HL-60/S4 treated with phorbol 12-myristate 13-acetate at 8.2 ng/mL for 4 days and 3 days (cell line): ENCODE results near the gene GPR27.

Source experiments
- in situ Hi-C: fragments of 300-500 bp; cut with MboI; formaldehyde crosslinking; loops from 2 replicates; pipeline ENCODE4 v1.15.0; 2022; ENCODE audit warnings: low sequenced_read_pairs

GPR27 gene

DNA sequence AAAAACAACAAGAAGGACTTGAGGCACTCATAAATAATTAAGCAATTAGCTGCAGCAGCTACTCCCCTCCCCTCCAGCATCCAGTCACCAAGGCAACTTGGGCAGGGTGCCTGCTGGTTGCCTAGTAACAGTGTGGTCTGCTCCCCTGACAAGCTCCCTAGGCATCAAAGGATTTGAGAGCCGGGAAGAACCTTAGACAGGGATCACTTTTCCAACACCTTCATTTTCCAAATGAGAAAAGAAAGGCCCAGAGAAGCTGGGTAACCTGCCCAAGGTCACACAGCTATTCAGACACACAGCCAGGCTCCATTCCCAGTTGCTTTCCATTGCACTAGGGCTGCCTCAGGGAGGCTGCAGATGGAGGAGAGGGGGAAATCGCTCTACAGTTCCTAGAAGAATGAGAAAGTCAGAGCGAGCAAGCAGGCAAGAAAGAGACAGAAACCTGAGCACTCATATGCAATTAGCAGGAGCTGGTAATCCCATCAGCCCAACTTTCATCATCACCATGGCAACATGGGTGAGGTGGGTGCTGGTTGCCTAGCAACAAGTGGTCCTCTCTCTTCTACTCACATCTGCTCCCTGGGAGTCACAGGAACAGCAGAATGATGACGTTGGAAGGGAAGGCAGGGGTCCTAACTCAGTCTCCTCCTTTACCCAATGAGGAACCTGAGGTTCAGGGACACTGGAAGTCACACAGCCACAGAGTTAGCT is 24.9 kb upstream of the GPR27 start:
- in situ Hi-C loops, result loop anchor here (25.0 kb wide), 2 partner anchors 134 to 1359 kb away; no protein-coding TSS in a partner anchor

DNA sequence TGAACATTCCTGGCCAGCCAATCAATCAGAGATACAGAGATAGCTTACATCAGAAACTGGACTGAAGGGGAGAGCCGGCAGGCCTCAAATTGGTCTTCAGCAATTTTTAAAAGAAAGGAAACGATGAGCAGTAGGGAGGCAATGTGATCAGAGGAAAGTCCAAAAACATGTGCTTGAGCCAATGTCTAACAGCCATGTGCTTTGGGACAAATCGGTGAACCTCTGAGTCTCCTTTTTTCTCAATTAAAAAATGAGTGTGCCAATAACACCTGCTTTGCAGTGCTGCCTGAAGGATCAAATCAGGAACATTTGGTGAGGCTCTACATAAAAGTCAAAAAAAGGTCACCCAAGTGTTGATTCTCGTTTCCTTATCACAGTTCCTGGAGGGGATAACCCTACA is 21.0 kb upstream of the GPR27 start:
- in situ Hi-C loops, result loop anchor here (25.0 kb wide), 2 partner anchors 130 to 1355 kb away; no protein-coding TSS in a partner anchor

GRCh38 chr3:71733319-71733718 is 20.3 kb upstream of the GPR27 start:
- in situ Hi-C loops, result loop anchor here (25.0 kb wide), 2 partner anchors 129 to 1354 kb away; no protein-coding TSS in a partner anchor

GRCh38 chr3:71734881-71735280 is 18.8 kb upstream of the GPR27 start:
- in situ Hi-C loops, result loop anchor here (25.0 kb wide), 2 partner anchors 127 to 1352 kb away; no protein-coding TSS in a partner anchor

GRCh38 chr3:71742621-71743020 is 11.0 kb upstream of the GPR27 start:
- in situ Hi-C loops, result loop anchor here (25.0 kb wide), 2 partner anchors 120 to 1345 kb away; no protein-coding TSS in a partner anchor

DNA sequence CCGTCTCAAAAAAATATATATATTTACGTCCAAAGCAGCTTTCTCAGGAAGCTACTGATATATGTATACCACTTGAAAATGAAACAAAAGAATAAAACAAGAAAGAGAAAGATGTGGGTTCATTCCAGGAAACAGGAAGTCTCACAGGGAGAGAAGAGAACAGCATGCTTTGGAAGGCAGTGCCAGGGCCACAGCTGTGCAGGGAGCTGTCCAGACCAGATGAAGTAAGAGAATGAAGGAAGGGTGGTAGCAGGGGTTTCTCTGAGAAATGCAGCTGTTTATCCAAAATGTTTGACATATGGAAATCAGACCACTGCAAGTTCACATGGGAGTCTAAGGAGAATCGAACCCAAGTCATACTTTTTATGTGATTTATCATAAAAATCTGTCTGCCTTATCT is 8.9 kb upstream of the GPR27 start:
- in situ Hi-C loops, result loop anchor here (25.0 kb wide), 2 partner anchors 118 to 1343 kb away; no protein-coding TSS in a partner anchor

DNA sequence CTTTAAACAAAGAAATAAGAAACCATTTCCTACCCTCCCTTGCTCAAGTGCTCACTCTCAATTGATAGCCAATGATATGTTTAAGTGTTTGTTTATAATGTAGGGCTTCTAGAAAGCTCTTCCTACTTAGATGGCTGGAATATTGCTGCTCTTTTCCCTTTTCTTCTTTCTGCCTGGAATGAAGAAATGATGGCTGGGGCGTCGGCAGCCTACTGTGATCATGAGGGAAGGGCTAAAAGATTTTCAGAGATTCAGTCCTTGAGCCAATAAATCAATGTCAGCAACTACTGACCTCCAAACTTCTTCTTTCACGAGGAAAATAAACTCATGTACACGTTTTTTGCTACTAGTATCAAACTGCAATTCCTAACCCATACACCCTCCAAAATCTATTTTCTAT is 2.1 kb upstream of the GPR27 start:
- in situ Hi-C loops, result no loop called here

DNA sequence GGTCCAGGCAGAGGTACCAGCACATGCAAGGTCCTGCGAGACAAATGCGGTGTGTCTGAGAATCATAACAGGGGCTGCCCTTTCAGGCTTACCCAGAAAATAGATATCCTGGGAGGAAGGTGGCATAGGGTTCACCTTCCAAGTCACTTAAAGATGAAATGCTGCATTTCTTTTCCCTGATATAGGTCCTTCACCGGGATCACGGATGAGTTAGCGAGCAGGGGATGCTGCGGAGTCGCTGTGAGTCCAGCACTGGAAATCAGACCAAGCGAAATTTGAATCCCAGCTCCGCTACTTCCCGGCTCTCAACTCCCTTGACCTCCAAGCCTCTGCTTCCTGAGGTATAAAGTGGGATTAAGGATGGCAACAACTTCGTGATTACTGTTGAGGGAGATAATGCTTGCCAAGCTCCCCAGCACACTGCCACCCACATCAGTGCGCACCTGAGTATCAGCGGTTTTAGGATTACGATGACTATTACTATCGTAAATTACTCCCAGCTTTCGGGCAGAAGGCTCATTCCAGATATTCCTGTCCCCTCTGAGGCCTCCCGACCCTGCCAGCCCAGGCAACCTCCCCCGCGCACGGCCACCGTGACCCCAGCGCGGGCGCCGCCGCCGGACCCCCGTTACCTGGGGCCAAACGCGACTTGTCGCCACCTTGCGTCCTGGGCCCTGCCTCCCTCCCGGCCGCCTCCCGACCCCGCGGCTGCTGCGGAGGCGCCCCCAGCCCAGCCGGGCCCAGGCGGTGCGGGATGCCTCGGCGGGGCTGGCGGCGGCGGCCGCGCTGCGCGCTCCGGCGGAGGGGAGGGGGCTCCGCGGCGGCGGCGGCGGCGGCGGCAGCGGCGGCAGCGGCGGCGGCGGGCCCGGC is 589 bp upstream of the GPR27 start:
- in situ Hi-C loops, result no loop called here

- in situ Hi-C loops, result no loop called here
Measured at GRCh38 chr3:71754610-71755253, 1.1 kb downstream of the GPR27 start.

DNA sequence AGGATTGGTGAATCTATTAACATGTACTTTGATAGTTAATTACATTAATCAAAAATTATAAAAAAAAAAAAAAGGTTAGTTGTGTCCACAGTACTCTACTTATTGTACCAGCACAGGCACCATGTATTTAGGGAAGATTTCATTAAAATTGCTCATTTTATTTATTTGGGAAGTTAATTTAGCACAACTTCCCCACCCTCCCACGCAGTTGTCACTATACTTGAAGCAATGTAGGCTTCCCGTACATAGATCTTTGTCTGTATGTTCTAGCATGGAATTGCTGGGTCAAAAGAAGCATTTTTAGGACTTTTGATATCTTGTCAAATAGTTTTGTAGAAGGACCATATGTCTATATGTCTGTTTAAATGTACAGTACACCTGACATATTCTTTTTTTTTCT is 4.4 kb downstream of the GPR27 start:
- in situ Hi-C loops, result no loop called here

GRCh38 chr3:71759401-71759800 is 5.7 kb downstream of the GPR27 start:
- in situ Hi-C loops, result no loop called here

GRCh38 chr3:71760140-71760539 is 6.5 kb downstream of the GPR27 start:
- in situ Hi-C loops, result no loop called here

GRCh38 chr3:71763426-71763825 is 9.8 kb downstream of the GPR27 start:
- in situ Hi-C loops, result no loop called here

- in situ Hi-C loops, result no loop called here
Measured at GRCh38 chr3:71771126-71771525, 17.5 kb downstream of the GPR27 start.

DNA sequence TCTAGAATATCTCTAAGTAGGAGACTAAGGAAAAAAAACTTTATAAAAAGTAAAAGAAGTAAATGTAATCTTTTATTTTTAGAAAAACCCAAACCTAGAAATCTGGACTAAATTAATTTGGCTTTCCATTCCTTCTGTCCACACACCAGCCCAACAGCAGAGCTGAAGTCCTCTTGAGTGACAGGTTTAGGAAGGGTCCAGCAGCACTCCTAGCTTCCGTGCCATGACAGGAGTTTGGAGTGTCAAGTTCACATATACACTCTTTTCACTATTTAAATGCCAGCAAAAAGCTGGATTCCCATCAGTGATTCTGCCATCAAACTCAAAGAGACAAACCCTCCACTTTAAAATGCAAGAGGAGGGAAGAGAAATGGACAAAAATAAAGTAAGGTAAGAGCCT is 18.2 kb downstream of the GPR27 start:
- in situ Hi-C loops, result no loop called here

- in situ Hi-C loops, result no loop called here
Measured at GRCh38 chr3:71776538-71776937, 22.9 kb downstream of the GPR27 start.

GRCh38 chr3:71778353-71778752 is 24.7 kb downstream of the GPR27 start:
- in situ Hi-C loops, result no loop called here

- in situ Hi-C loops, result no loop called here
Measured at GRCh38 chr3:71779674-71780377, 26.2 kb downstream of the GPR27 start.

- in situ Hi-C loops, result no loop called here
Measured at GRCh38 chr3:71780430-71780829, 26.8 kb downstream of the GPR27 start.

- in situ Hi-C loops, result no loop called here
Measured at GRCh38 chr3:71783152-71783551, 29.5 kb downstream of the GPR27 start.
